KMS-11 (cell line): ENCODE measurements around the gene DNLZ.

ENCODE experiments used
- H2AFZ ChIP-seq: fragments of 200-600 bp; sonication (generic); 2 replicates; pipeline ENCODE4 v1.6.1; 2016; ENCODE audit warnings: antibody characterized with exemption, mixed run types, low read depth
- H3K27ac ChIP-seq: fragments of 200-600 bp; sonication (generic); 2 replicates; pipeline ENCODE4 v1.6.1; 2016; ENCODE audit warnings: mild to moderate bottlenecking, mixed run types
- H3K27me3 ChIP-seq: fragments of 200-600 bp; sonication (generic); 2 replicates; pipeline ENCODE4 v1.6.1; 2017; ENCODE audit warnings: mild to moderate bottlenecking, low read depth, mixed run types, moderate library complexity; ENCODE audit not compliant: insufficient read depth
- H3K36me3 ChIP-seq: fragments of 200-600 bp; sonication (generic); 2 replicates; pipeline ENCODE4 v1.6.1; 2017; ENCODE audit warnings: mild to moderate bottlenecking, mixed run types; ENCODE audit not compliant: insufficient read depth
- H3K4me1 ChIP-seq: fragments of 200-600 bp; sonication (generic); 2 replicates; pipeline ENCODE4 v1.6.1; 2016; ENCODE audit warnings: mild to moderate bottlenecking, low read depth, mixed run types; ENCODE audit not compliant: poor library complexity, severe bottlenecking
- H3K4me2 ChIP-seq: fragments of 200-600 bp; sonication (generic); 2 replicates; pipeline ENCODE4 v1.7.0; 2016; ENCODE audit warnings: mild to moderate bottlenecking, mixed run types
- H3K4me3 ChIP-seq: fragments of 200-600 bp; sonication (generic); IDR thresholded peaks from 2 replicates; pipeline ENCODE4 v1.6.1; 2017; ENCODE audit warnings: low read depth, low read length, mixed read lengths; ENCODE audit not compliant: insufficient read depth
- H3K79me2 ChIP-seq: fragments of 200-600 bp; sonication (generic); 2 replicates; pipeline ENCODE4 v1.6.1; 2016; ENCODE audit warnings: low read depth, mixed run types; ENCODE audit not compliant: insufficient read depth
- H3K9ac ChIP-seq: fragments of 200-600 bp; sonication (generic); 2 replicates; pipeline ENCODE4 v1.6.1; 2016; ENCODE audit warnings: mild to moderate bottlenecking, mixed run types
- H4K20me1 ChIP-seq: fragments of 200-600 bp; sonication (generic); 2 replicates; pipeline ENCODE4 v1.6.1; 2016; ENCODE audit warnings: mild to moderate bottlenecking, mixed run types; ENCODE audit not compliant: insufficient read depth
- TF ChIP-seq, protein P1 (sequence below): fragments of 200-600 bp; sonication (generic); conservative IDR thresholded peaks from 2 replicates; pipeline ENCODE4 v1.6.1; 2017; ENCODE audit warnings: low read depth, mild to moderate bottlenecking, antibody characterized with exemption, low read length, moderate library complexity, mixed read lengths

The DNLZ gene

DNA sequence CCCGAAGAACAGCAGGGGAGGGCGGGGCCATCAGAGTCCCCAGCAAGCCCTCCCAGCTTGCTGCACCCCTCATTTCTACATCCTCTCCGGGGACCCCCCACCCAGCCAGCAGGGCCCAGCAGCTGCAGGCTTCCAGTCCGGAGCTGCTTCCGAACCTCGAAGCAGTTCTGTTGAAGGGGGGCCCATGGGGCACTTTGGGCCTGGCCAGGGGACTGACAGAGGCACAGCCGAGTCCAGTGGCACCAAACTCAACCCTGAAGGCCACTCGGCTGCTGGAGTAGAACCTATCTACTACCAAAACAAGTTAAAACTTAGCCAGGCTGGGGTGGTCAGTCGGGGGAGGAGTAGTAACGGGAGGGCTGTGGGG is 51.6 kb downstream of the DNLZ start:
- H3K4me3 ChIP-seq = no peak overlapping the region
- H3K36me3 ChIP-seq = no peaks in the 10 kb centered on the region
- H3K27me3 ChIP-seq = peaks cover 65% of the 10 kb centered on the region
- H3K4me1 ChIP-seq = no peaks in the 10 kb centered on the region
- no peak overlapping the region for H3K27ac ChIP-seq
- no peaks in the 10 kb centered on the region for H3K79me2 ChIP-seq
- H3K4me2 ChIP-seq = peak overlapping the region; percentile 25; the same call in 1 of the 2 replicates
- H3K9ac ChIP-seq = no peak overlapping the region
- TF ChIP-seq, protein P1, sequence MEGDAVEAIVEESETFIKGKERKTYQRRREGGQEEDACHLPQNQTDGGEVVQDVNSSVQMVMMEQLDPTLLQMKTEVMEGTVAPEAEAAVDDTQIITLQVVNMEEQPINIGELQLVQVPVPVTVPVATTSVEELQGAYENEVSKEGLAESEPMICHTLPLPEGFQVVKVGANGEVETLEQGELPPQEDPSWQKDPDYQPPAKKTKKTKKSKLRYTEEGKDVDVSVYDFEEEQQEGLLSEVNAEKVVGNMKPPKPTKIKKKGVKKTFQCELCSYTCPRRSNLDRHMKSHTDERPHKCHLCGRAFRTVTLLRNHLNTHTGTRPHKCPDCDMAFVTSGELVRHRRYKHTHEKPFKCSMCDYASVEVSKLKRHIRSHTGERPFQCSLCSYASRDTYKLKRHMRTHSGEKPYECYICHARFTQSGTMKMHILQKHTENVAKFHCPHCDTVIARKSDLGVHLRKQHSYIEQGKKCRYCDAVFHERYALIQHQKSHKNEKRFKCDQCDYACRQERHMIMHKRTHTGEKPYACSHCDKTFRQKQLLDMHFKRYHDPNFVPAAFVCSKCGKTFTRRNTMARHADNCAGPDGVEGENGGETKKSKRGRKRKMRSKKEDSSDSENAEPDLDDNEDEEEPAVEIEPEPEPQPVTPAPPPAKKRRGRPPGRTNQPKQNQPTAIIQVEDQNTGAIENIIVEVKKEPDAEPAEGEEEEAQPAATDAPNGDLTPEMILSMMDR = no peak
- H2AFZ ChIP-seq = no peak overlapping the region
- H4K20me1 ChIP-seq = no peaks in the 10 kb centered on the region

GRCh38 chr9:136311051-136312008 is 52.2 kb downstream of the DNLZ start:
- no peaks in the 10 kb centered on the region for H3K36me3 ChIP-seq
- TF ChIP-seq, protein P1 = no peak
- no peak overlapping the region for H3K4me3 ChIP-seq
- peaks cover 65% of the 10 kb centered on the region for H3K27me3 ChIP-seq
- H4K20me1 ChIP-seq = no peaks in the 10 kb centered on the region
- H3K79me2 ChIP-seq = no peaks in the 10 kb centered on the region
- no peak overlapping the region for H3K27ac ChIP-seq
- no peaks in the 10 kb centered on the region for H3K4me1 ChIP-seq
- no peak overlapping the region; the same call in 1 of the 2 replicates for H2AFZ ChIP-seq
- H3K9ac ChIP-seq = no peak overlapping the region
- peak overlapping the region; percentile 25; the same call in 1 of the 2 replicates for H3K4me2 ChIP-seq

DNA sequence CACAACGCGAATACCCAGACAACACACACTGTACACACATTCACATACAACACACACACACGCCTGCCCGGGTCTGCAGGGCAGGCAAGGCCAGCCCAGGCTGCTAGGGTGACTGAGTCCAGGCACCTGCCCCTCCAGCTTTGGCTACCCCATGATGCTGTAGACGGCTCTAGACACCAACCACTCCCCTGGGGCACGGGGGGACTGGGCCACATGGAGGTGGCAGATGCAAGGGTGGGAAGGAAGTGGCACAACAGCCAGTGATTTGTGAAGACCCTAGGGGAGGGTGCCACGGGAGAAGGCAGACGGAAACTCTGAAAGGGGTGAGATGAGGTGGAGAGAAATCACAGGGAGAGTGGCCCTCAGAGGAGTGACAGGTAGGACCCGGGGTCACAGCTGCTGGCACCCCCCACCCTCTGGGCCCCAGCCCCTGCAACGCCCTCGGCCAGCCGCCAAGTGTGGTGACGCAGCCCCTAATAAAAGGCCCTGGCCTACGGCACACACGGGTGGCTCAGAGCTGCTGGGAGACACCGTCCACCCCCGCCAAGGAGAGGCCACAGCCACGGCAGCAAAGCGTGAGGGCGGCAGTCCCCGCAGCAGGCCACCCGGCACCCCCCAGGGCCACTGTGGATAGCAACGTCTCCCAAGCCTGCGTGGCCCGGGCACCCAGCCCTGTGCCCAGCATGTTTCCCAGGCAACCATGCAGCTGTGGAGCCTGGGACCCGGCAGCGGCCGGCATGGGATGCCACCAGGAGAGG is 53.1 kb downstream of the DNLZ start:
- no peak overlapping the region for H3K27ac ChIP-seq

DNA sequence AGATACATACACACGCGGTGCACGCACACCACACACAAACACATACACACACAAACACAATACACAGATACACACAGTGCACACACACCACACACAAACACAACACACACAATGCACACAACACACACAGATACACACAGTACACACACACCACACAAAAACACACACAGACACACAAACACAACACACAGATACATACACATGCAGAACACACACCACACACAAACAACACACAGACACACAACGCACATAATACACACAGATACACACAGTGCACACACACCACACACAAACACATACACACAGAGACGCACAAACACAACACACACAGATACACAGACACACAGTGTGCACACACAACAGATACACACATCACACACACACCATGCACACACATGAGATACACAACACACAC is 53.7 kb downstream of the DNLZ start:
- TF ChIP-seq, protein P1 = no peak
- H3K9ac ChIP-seq = no peak overlapping the region
- no peak overlapping the region for H3K4me3 ChIP-seq
- no peaks in the 10 kb centered on the region for H3K4me1 ChIP-seq
- no peaks in the 10 kb centered on the region for H3K36me3 ChIP-seq
- no peaks in the 10 kb centered on the region for H4K20me1 ChIP-seq
- no peak overlapping the region for H2AFZ ChIP-seq
- H3K4me2 ChIP-seq = no peak overlapping the region
- no peaks in the 10 kb centered on the region for H3K79me2 ChIP-seq
- H3K27me3 ChIP-seq = peaks cover 65% of the 10 kb centered on the region
- no peak overlapping the region for H3K27ac ChIP-seq

More for the DNA sequence above, 53.1 kb downstream of the DNLZ start:
- H3K9ac ChIP-seq = no peak overlapping the region
- H4K20me1 ChIP-seq = no peaks in the 10 kb centered on the region
- no peaks in the 10 kb centered on the region for H3K36me3 ChIP-seq
- no peak overlapping the region for H2AFZ ChIP-seq
- no peaks in the 10 kb centered on the region for H3K79me2 ChIP-seq
- no peak overlapping the region for H3K4me2 ChIP-seq
- peaks cover 65% of the 10 kb centered on the region for H3K27me3 ChIP-seq
- H3K4me3 ChIP-seq = no peak overlapping the region
- H3K4me1 ChIP-seq = no peaks in the 10 kb centered on the region
- TF ChIP-seq, protein P1 = no peak
